GM20431 (cell line): ENCODE results near the gene DUSP2.
"Not testable (repeated sequence)": the region's sequence is repeated elsewhere in the genome, so short reads cannot be mapped to it uniquely, and the experiment has no call there.

Experiments
- in situ Hi-C: fragments of 300-500 bp; cut with MseI, MboI; formaldehyde crosslinking; loops from one replicate; pipeline ENCODE4 v1.15.0; 2020; ENCODE audit warnings: low sequenced_read_pairs; ENCODE audit not compliant: unreplicated experiment

Gene DUSP2

GRCh38 chr2:96150791-96151594, 5.8 kb upstream of the DUSP2 start:
- in situ Hi-C loops = no loop called here

GRCh38 chr2:96150007-96150640, 4.9 kb upstream of the DUSP2 start:
- in situ Hi-C loops = no loop called here

DNA sequence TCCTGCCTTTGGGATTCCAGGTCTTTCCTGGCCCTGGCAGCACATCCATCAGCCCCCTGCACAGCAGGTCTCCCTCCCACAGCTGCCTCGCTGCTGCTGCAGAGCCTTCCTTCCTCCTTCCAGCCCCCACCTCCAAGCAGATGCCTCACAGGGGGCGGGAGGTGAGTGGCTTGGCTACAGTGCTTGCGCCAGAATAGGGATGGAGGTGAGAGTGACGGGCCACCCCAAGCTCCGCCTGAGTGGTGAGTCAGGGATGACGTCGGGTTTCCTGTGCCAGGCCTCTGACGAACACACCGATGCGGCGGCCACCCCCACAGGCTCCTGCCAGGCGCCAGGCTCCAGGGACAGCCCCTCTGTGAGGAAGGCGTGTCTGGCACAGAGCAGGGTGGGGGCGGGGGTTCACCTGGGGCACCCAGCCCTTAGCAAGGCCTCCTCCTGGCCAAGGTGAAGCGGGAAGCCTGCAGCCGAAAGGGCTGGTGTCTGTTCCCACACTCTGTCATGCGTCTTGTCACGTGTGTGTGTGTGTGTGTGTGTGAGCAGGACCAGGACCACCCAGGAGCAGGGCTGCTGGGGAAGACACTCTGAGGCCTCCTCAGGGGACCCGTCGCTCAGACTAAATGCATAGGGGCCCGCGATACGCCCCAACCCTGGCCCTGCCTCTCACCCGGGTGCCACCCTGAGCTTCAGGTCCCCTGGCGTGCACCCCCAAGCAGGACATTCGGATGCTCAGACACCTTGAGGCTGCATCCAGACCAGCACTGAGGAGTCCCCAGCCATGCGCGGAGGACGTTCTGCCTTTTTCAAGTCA, 3.4 kb upstream of the DUSP2 start:
- in situ Hi-C loops = no loop called here

- in situ Hi-C loops = no loop called here
Measured at GRCh38 chr2:96147593-96148201, 2.5 kb upstream of the DUSP2 start.

DNA sequence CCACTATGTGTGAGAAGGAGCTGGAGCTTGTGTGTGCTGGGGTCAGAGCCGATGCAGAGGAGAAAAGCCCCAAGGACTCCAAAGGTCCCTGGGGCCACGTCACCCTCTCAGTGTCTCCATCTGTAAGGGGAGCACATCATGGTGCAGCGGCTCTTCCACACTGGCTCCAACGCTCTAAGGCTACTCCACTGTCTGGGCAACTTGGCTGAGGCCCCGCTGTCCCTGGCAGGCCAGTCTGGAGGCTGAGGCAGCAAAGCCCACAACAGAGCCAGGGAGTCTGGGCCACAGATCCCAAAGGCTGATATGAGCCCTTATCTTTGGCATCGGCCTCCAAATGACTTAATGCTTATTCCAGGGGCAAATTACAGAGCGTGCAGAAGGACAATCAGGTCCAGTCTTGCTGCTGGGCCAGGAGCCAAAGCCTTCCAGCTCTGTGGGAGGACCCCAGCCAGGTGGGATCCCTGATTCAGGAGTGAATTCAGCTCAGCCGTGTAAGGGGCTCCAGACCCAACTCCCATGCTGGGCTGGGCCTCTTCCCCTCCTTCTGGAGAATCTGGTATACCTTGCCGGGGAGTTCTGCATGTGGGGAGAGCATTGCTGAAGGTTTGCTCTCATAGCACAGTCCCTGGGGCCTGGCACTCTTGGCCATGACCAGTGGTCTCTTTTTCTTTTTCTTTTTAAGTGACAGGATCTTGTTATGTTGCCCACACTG, 1.8 kb upstream of the DUSP2 start:
- in situ Hi-C loops = no loop called here

GRCh38 chr2:96146153-96146880, 1.1 kb upstream of the DUSP2 start:
- in situ Hi-C loops = no loop called here

DNA sequence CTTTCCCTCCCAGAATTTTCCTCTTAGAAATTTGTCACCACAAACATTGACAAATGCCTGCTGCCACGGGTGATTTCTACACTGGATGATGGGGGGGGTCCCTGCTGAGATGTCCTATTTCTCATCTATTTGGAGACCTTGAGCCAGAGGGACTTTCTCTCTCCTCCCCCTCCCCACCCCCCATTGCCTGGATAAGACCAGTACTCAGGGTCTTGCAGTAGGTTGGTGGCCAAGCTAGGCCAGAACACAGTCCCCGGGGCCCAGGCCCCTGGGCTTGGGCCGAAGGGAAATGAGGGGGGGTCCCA, 560 bp upstream of the DUSP2 start:
- in situ Hi-C loops = no loop called here

DNA sequence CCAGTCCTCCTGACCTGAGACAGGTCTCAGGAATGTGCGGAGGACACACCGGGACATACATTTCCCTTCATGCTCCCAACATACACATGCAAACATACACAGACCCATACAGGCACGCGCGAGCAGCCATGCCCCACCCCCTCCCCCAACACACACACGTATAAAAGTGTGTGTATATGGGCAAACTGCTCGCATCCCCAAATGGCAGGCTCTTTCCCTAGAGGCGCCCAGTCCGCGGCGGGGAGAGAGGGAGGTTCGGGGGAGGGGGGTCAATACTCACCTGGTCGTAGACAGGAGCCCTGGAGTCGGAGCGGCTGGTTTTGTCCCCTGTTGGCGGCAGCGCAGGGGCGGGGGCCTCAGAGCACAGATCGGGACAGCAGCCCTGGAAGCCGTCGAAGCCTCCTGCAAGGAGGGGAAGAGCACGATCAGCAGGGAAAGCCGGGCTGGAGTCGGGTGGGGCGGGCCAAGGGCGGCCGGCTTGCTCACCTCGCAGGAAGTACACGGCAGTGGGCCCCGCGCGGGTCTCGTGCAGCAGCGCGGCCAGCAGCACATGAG, 682 bp downstream of the DUSP2 start:
- in situ Hi-C loops = no loop called here

DNA sequence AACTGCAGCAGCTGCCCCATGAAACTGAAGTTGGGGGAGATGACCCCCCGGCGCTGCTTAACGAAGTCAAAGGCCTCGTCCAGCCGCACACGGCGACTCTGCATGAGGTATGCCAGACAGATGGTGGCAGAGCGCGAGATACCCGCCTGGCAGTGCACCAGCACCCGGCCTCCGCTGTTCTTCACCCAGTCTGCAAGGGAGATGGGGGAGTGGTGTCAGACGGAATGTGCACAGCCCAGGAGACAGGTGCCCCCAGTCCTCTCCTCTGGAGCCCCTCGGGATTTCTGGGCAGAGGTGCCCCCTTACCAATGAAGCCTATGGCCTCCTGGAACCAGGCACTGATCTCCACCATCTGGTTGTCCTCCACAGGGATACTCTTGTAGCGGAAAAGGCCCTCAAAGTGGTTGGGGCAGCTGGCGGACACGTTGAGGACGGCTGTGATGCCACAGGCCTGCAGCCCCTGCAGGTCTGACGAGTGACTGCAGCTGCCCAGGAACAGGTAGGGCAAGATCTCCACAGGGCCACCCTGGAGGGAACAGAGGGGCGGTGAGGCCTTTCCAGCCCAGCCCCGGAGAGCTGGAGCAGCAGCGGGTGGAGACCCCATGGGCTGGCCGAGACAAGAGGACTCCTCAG, 1.3 kb downstream of the DUSP2 start:
- in situ Hi-C loops = no loop called here

DNA sequence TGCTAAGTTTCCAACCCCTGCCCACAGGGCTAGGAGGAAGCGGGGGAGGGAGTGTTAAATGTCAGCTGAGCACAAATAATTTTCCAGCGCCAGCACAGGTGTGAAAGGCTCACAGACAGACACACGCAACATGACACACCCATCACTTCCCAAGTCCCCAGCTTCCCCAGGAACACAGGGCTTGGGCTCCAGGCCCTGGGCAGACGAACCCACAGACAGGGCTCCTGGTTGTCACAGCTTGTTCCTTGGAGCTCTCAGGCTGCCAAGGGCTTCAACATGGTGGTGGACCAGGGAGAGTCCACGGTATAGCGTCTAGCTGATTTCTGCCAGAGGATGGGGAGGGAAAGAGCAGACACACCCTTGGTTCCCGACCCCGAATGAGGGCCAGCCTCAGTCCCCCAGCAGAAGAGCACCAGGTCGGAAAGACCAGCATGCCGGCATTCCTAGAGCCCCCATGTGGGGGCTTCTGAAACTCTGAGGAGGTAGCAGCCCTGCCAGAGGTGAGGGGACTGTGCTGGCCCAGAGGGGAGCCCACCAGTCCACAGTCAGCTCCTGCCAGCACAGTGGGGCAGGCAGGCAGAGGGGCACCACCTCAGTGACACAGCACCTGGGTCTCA, 1.9 kb downstream of the DUSP2 start:
- in situ Hi-C loops = no loop called here

GRCh38 chr2:96142217-96143113, 2.8 kb downstream of the DUSP2 start:
- in situ Hi-C loops = no loop called here

- in situ Hi-C loops = not testable (repeated sequence)
Measured at GRCh38 chr2:96141624-96141967, 3.6 kb downstream of the DUSP2 start.

DNA sequence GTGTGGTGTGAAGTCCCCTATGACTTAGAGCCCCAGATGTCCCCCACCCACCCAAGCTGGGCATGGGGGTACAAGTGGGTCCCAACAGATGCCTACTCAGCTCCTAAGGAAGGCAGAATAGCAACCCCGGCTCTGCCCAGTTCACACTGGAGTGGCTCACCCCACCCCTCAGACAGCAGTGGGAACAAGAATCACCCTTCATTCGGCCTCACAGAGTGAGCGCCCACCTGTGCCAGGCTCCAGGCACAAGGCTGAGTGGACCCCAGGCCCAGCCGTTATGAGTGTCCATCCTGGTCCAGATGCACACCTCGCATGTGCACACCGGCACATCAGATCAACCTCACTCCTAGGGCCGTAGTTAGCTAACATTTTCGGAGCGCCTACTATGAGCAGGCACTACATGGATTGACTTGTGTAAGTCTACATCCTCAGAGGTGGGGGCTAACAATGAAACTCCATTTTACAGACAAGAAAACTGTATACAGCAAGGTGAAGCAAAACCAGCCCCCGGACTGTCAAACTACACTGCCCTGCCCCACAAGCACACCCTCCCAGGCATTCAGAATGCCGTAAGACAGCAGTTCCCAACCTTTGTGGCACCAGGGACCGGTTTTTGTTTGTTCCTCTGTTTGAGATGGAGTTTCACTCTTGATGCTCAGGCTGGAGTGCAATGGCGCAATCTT, 4.2 kb downstream of the DUSP2 start:
- in situ Hi-C loops = no loop called here

DNA sequence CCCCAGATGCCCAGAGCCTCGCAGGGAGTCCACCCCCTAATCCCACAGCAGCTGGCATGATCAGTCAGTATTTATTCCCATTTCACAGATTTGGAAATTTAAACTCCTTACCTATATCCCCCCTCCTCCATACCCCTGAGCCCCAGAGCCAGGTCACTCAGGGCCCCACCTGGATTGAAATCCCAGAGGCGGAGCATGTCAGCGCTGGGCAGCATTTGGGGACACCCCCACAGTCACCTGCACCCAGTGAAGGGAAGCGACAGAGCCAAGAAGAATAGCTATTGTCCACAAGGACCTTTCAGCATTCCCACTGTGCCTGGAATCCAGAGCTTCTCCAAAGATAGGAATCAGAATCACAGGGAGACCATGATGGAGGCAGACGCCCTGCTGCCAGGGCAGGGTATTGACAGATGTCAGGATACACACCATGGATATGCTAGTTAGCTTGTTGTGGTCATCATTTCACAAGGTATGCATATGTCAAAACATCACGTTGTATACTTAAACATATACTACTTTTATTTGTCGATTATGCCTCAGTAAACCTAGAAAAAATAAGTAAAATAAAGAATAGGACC, 6.0 kb downstream of the DUSP2 start:
- in situ Hi-C loops = loop anchor here (10.0 kb wide), 1 partner anchor 46 kb away; no protein-coding TSS in a partner anchor

- in situ Hi-C loops = loop anchor here (10.0 kb wide), 1 partner anchor 46 kb away; no protein-coding TSS in a partner anchor
Measured at GRCh38 chr2:96138179-96139145, 6.8 kb downstream of the DUSP2 start, which contains the start of gene ASTL. Gene ASTL, minus strand, starts transcription at chr2:96138502. Its CDS starts 66 bp downstream, at chr2:96138436.
